Tibial artery (tissue), 4 donors: ENCODE data around the gene GABRG3.

Experiments used
- DNase-seq, 2 donors: peaks; one replicate each; pipeline ENCODE4 v3.0.0-alpha.2; 2019
- H3K27ac ChIP-seq, 2 donors: fragments of 200-600 bp; sonication (generic) in 1 of 2; 1 replicate in 1 of 2; 2 replicates in 1 of 2; pipeline ENCODE4 v1.5.1; 2018 to 2019; ENCODE audit warnings: mild to moderate bottlenecking in 1 of 2
- H3K27me3 ChIP-seq, 2 donors: fragments of 200-600 bp; sonication (generic) in 1 of 2; one replicate each; pipeline versions ENCODE4 v1.5.1 to v1.6.0; 2016 to 2019
- H3K36me3 ChIP-seq, 3 donors: fragments of 200-600 bp; sonication (generic) in 2 of 3; one replicate each; pipeline ENCODE4 v1.5.1; 2016 to 2019; ENCODE audit warnings: mild to moderate bottlenecking in 2 of 3
- H3K4me1 ChIP-seq, 4 donors: fragments of 200-600 bp; sonication (generic) in 2 of 4; 1 replicate in 3 of 4; 2 replicates in 1 of 4; pipeline ENCODE4 v1.5.1; 2016 to 2019
- H3K4me3 ChIP-seq, 2 donors: fragments of 200-600 bp; sonication (generic) in 1 of 2; 1 replicate in 1 of 2; 2 replicates in 1 of 2; pipeline ENCODE4 v1.5.1; 2018 to 2019; ENCODE audit warnings: mild to moderate bottlenecking in 2 of 2
- H3K9me3 ChIP-seq, 3 donors: fragments of 200-600 bp; sonication (generic) in 1 of 3; one replicate each; pipeline ENCODE4 v1.5.1; 2016 to 2019
- CTCF ChIP-seq, 2 experiments: fragments of 200-600 bp in 1 of 2; fragments of 450-650 bp in 1 of 2; IDR thresholded peaks; one replicate each; pipeline ENCODE4 v1.5.1; 2017 to 2019; ENCODE audit warnings: antibody characterized with exemption in 2 of 2, mild to moderate bottlenecking in 1 of 2, moderate library complexity in 1 of 2
- intact Hi-C: fragments of 100-400 bp; cut with DNase I; formaldehyde crosslinking; loops from one replicate; pipeline ENCODE4 v1.15.0; 2023; ENCODE audit warnings: low total_unique reads

GABRG3 gene

GRCh38 chr15:27074179-27074578 is 103.2 kb downstream of the GABRG3 start:
- Histone ChIP-seq H3K4me1 (no peaks in the 10 kb centered on the region), H3K27me3 (no peaks in the 10 kb centered on the region), H3K9me3 (no peaks in the 10 kb centered on the region), H3K4me3 (no peak overlapping the region), H3K27ac (no peak overlapping the region), H3K36me3 (no peaks in the 10 kb centered on the region)
- intact Hi-C loops = no loop called here
- no peak for DNase-seq
- no peak for TF ChIP-seq CTCF (IDR thresholded peaks at IDR 0.05)

- TF ChIP-seq CTCF (IDR thresholded peaks at IDR 0.05) = no peak
Observed at GRCh38 chr15:27077790-27078189, 106.8 kb downstream of the GABRG3 start.

GRCh38 chr15:27081676-27082418 is 110.9 kb downstream of the GABRG3 start:
- no peaks in the 10 kb centered on the region for H3K27me3 ChIP-seq
- H3K36me3 ChIP-seq = no peaks in the 10 kb centered on the region
- H3K27ac ChIP-seq = no peak overlapping the region
- no peaks in the 10 kb centered on the region for H3K4me1 ChIP-seq
- H3K9me3 ChIP-seq = no peaks in the 10 kb centered on the region
- H3K4me3 ChIP-seq = no peak overlapping the region
- no peak for TF ChIP-seq CTCF (IDR thresholded peaks at IDR 0.05)
- intact Hi-C loops = no loop called here
- no peak for DNase-seq

More at GRCh38 chr15:27077790-27078189, 106.8 kb downstream of the GABRG3 start:
- H3K9me3 ChIP-seq = no peaks in the 10 kb centered on the region
- no peak overlapping the region for H3K27ac ChIP-seq
- H3K36me3 ChIP-seq = no peaks in the 10 kb centered on the region
- no peak overlapping the region for H3K4me3 ChIP-seq
- no peak for DNase-seq
- H3K4me1 ChIP-seq = no peaks in the 10 kb centered on the region
- no peaks in the 10 kb centered on the region for H3K27me3 ChIP-seq
- intact Hi-C loops = no loop called here

GRCh38 chr15:27082526-27082925 is 111.5 kb downstream of the GABRG3 start:
- no peak for DNase-seq
- Histone ChIP-seq H3K4me1 (no peaks in the 10 kb centered on the region), H3K9me3 (no peaks in the 10 kb centered on the region), H3K36me3 (no peaks in the 10 kb centered on the region), H3K27me3 (no peaks in the 10 kb centered on the region), H3K27ac (no peak overlapping the region), H3K4me3 (no peak overlapping the region)
- intact Hi-C loops = no loop called here
- TF ChIP-seq CTCF (IDR thresholded peaks at IDR 0.05) = no peak

GRCh38 chr15:27084844-27085243 is 113.9 kb downstream of the GABRG3 start:
- Histone ChIP-seq H3K9me3 (peaks cover 0 to 7% (median 5%) of the 10 kb centered on the region in 3 donors), H3K27me3 (no peaks in the 10 kb centered on the region), H3K4me1 (no peaks in the 10 kb centered on the region), H3K27ac (no peak overlapping the region), H3K4me3 (no peak overlapping the region), H3K36me3 (no peaks in the 10 kb centered on the region)
- intact Hi-C loops = no loop called here
- no peak for TF ChIP-seq CTCF (IDR thresholded peaks at IDR 0.05)
- no peak for DNase-seq
